Psoas muscle (tissue), 8 donors: ENCODE results near the gene PAN3. TPM values are rescaled to one million over a fixed set of nuclear protein-coding genes. Genes with fewer than 3 reads are reported as not detected.

ENCODE experiments used
- ATAC-seq, 4 donors: fragments of 200-7000 bp; cut with Tn5 transposase; one replicate each; pipeline ENCODE4 v1.9.1; 2020; ENCODE audit warnings: moderate library complexity in 3 of 4, mild to moderate bottlenecking in 2 of 4
- DNase-seq, 2 donors: peaks; one replicate each; pipeline ENCODE4 v3.0.0-alpha.2; 2020
- H3K27ac ChIP-seq: fragments of 200-600 bp; one replicate; pipeline ENCODE4 v1.8.0; 2022
- H3K27me3 ChIP-seq, 3 donors: fragments of 200-600 bp in 1 of 3; one replicate each; pipeline versions ENCODE4 v1.6.1 to v1.8.0; 2013 to 2022; ENCODE audit warnings: low read length in 2 of 3, mild to moderate bottlenecking in 2 of 3, moderate library complexity in 1 of 3; ENCODE audit not compliant: insufficient read depth in 3 of 3
- H3K36me3 ChIP-seq, 2 donors: fragments of 200-600 bp in 1 of 2; one replicate each; pipeline versions ENCODE4 v1.6.1 to v1.8.0; 2013 to 2022; ENCODE audit warnings: low read depth in 1 of 2, mild to moderate bottlenecking in 1 of 2, moderate library complexity in 1 of 2; ENCODE audit not compliant: insufficient read depth in 1 of 2
- H3K4me1 ChIP-seq: fragments of 200-600 bp; one replicate; pipeline ENCODE4 v1.8.0; 2022
- H3K4me3 ChIP-seq: fragments of 200-600 bp; one replicate; pipeline ENCODE4 v1.8.0; 2022; ENCODE audit warnings: mild to moderate bottlenecking
- H3K9me3 ChIP-seq: fragments of 200-600 bp; one replicate; pipeline ENCODE4 v1.8.0; 2022
- CTCF ChIP-seq: fragments of 200-600 bp; IDR thresholded peaks from one replicate; pipeline ENCODE4 v1.8.0; 2022; ENCODE audit warnings: antibody characterized with exemption
- WGBS, 3 donors: extraction: QIAGEN DNeasy Blood & Tissue Kit; methylation state at CpG; one replicate each; pipeline versions ENCODE4 v1.1.6 to v1.1.7; 2013; 5-methylcytosine and 5-hydroxymethylcytosine counted together
- intact Hi-C, 2 donors: fragments of 100-400 bp; cut with DNase I; formaldehyde crosslinking; loops; one replicate each; pipeline versions ENCODE4 v1.11.0 to v1.14.2; 2022
- polyA plus RNA-seq, 3 donors: library from polyadenylated mRNA; stranded (reverse); fragments of 200-250 nt; gene quantifications; one replicate each; pipeline ENCODE4 v1.2.3, GENCODE V29; 2013
- total RNA-seq, 4 donors: library from RNA; stranded (reverse); fragmentation: NEBNext Ultra II Directional in 2 of 4; extraction: Animal tissue kit (Norgen Biotek cat#: 25700) in 2 of 4; gene quantifications; one replicate each; pipeline versions ENCODE4 v1.2.1 to v1.2.4, GENCODE V29; 2021 to 2023
- donor health status: healthy with polysubstance abuse.
- donor health status: DM: no; HTN: no; CAD: no; lungs with moderate emphysema.
- donor health status: Bipolar disorder and iron deficiency.
- donor health status: healthy.
- donor health status: DM: yes; HTN: yes; CAD: no.
- donor health status: DM: no; HTN: no; CAD: no.
- donor health status: DM: no; HTN: no; CAD: no.
- donor health status: DM: yes; HTN: yes; CAD: no.

Gene PAN3
- total and polyA plus RNA-seq, 7 donors, result 2.3 to 9.0 (median 5.9) TPM

DNA sequence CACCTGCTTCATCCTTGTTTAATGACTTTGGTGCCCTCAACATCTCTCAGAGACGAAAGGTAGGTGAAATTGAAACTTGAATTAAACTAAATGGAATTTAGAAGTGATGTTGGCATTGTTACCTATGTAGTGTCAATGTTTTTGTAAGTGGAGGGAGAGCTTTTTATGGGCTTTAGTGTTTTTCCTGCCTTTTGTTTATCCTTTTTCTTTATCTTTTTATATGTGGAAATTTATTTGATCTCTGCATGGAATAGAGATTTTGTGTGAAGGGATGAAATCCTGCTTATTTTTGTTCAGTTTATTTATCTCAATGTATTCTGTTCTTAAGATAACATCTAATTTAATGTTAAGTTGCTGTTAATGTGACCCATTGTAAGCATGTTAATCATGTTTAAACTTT is 39.5 kb downstream of the PAN3 start:
- Histone ChIP-seq H3K4me1 (no peaks in the 10 kb centered on the region), H3K4me3 (no peak overlapping the region), H3K27me3 (no peaks in the 10 kb centered on the region), H3K9me3 (no peaks in the 10 kb centered on the region), H3K27ac (no peak overlapping the region), H3K36me3 (peaks cover 0 to 23% of the 10 kb centered on the region in 2 donors)
- DNase-seq (no peak), ATAC-seq (no peak)
- 84 to 94% (median 88%) methylated on average over 1 of the region's 1 CpG for WGBS, 3 donors
- intact Hi-C loops, result no loop called here
- no peak for TF ChIP-seq CTCF

GRCh38 chr13:28179974-28180373 is 41.6 kb downstream of the PAN3 start:
- intact Hi-C loops, result no loop called here
- no peak for ATAC-seq
- no peak for DNase-seq
- Histone ChIP-seq H3K27ac (no peak overlapping the region), H3K4me3 (no peak overlapping the region), H3K36me3 (peaks cover 0 to 23% of the 10 kb centered on the region in 2 donors), H3K9me3 (no peaks in the 10 kb centered on the region), H3K4me1 (no peaks in the 10 kb centered on the region), H3K27me3 (no peaks in the 10 kb centered on the region)
- TF ChIP-seq CTCF, result no peak

DNA sequence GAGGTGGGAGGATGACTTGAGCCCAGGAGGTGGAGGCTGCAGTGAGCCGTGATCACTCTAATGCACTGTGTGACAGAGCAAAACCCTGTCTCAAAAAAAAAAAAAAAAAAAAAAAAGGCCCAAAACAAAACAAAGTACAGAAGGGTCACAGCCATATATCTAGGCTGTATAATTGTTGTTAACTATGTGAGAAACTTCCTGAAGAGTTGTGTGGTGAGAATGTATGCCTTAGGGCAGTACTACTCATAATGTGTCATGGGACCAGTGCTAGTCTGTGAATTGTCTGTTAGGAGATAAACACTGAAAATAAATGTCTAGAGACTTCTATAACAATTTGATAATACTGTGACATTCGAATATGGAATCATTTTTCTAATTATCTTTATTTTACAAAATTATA is 43.1 kb downstream of the PAN3 start:
- no peak for DNase-seq
- intact Hi-C loops, result no loop called here
- H3K27me3 ChIP-seq, result no peaks in the 10 kb centered on the region
- no peak for ATAC-seq
- no peaks in the 10 kb centered on the region for H3K9me3 ChIP-seq
- H3K36me3 ChIP-seq, result peaks cover 0 to 21% of the 10 kb centered on the region in 2 donors
- no peaks in the 10 kb centered on the region for H3K4me1 ChIP-seq
- WGBS, 3 donors, result 93 to 97% (median 94%) methylated on average over 2 of the region's 2 CpGs
- H3K4me3 ChIP-seq, result no peak overlapping the region
- H3K27ac ChIP-seq, result no peak overlapping the region
- TF ChIP-seq CTCF, result no peak

DNA sequence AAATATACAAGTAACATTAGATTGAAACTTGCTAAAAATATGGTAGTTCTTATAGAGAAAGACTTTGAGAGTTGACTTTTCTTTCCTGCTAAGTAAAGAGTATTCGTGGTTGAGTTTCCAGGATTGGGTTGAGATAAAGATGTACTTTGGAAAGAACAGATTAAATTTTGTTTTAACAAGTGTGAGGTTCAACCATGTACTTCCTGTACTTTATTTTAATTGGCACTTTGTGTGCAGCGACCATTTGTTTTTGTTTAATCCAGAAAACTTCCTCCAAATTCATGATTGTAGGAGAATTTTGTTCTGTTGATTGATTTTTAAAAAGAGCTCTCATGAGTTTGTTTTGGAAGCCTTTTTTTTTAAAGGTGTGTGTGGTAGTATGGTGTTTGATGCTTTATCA is 46.9 kb downstream of the PAN3 start:
- Histone ChIP-seq H3K27ac (no peak overlapping the region), H3K36me3 (peaks cover 0 to 6% of the 10 kb centered on the region in 2 donors), H3K4me1 (no peaks in the 10 kb centered on the region), H3K9me3 (no peaks in the 10 kb centered on the region), H3K27me3 (no peaks in the 10 kb centered on the region), H3K4me3 (no peak overlapping the region)
- TF ChIP-seq CTCF, result no peak
- DNase-seq, result no peak
- no peak for ATAC-seq
- intact Hi-C loops, result no loop called here
- WGBS, 3 donors, result 52 to 74% (median 70%) methylated on average over 2 of the region's 2 CpGs

GRCh38 chr13:28199089-28199488 is 60.7 kb downstream of the PAN3 start:
- ATAC-seq (no peak), DNase-seq (no peak)
- Histone ChIP-seq H3K4me1 (no peaks in the 10 kb centered on the region), H3K36me3 (peaks cover 0 to 41% of the 10 kb centered on the region in 2 donors), H3K4me3 (no peak overlapping the region), H3K9me3 (no peaks in the 10 kb centered on the region), H3K27ac (no peak overlapping the region), H3K27me3 (no peaks in the 10 kb centered on the region)
- TF ChIP-seq CTCF, result no peak
- intact Hi-C loops, result no loop called here
- 86 to 94% (median 89%) methylated on average over 3 of the region's 3 CpGs for WGBS, 3 donors
